ENCODE results near the gene SIPA1L2. TPM values are rescaled to one million over a fixed set of nuclear protein-coding genes. Genes with fewer than 3 reads are reported as not detected.

The SIPA1L2 gene
- total RNA-seq, 1 donor from 2014 or later = 20.6 TPM

- no peak for DNase-seq (ENCODE audit: low spot score)
Measured at GRCh38 chr1:232589111-232589811, 40.7 kb downstream of the SIPA1L2 start.

- no peak for DNase-seq (ENCODE audit: low spot score)
Measured at GRCh38 chr1:232587141-232588008, 42.6 kb downstream of the SIPA1L2 start.

DNA sequence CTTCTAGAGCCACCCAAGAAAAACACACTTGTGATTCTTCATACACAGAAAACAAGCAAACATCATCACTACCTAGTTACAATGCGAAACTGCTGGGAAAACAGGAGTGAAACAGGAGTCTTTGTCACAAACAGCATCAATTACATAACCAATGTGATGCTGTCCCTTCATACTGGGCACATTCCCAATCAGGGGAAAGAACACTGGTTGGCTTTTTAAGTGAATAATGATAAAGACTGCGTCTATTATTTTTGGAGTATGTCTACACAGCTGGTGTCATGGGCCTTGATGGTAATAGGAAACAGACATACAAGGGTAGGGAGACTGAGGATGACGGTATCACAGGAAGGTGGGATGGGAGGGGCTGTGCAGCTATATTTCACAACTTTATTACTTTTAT lies 43.3 kb downstream of the SIPA1L2 start:
- DNase-seq (ENCODE audit: low spot score) = no peak

DNA sequence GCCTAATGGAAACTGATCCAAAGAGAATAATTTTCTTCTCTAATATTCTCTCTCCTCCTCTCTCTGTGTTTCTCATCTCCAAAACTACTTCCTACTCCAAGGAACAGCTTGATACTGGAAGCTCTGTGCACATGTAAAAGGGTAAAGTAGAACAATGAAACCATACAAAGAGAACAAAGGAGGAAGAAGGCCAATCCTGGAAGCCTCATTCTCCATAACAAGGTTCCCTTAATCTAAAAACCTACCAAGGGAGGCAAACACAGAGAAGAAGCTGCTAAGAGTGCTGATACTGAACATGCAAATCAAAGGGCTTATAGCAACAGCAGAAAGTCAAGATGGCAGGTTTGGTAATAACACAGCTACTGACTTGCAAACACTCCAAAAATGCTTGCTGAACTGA lies 44.4 kb downstream of the SIPA1L2 start:
- DNase-seq (ENCODE audit: low spot score) = no peak

DNA sequence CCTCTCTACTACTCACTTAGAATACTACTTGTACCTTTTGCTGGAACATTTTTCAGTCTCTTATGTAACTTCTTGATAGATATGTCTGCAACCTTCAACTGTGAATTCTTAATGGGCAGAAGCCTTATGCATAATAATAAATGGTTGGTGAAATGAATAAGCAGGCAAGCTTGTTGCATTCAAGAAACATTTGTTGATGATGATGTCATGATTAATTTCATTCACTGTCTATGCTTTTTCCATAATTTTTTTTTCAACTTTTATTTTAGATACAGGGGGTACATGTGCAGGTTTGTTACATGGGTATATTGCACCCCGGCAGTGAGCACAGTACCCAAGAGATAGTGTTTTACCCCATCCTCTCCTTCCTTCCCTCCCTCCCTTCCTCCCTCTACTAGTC lies 48.0 kb downstream of the SIPA1L2 start:
- DNase-seq (ENCODE audit: low spot score) = no peak

Other genes starting within 250 kb of the SIPA1L2 start
- gene MAP10, start 175.3 kb upstream of the SIPA1L2 start, total RNA-seq = 2.7 TPM